Kidney (tissue), 14 donors: ENCODE data around the gene SLC2A4RG. TPM values are rescaled to one million over a fixed set of nuclear protein-coding genes. Genes with fewer than 3 reads are reported as not detected.
A peak's percentile ranks its signal among the peaks of the same experiment; 100 is the strongest.

Experiments used
- DNase-seq, 5 donors: peaks; one replicate each; pipeline ENCODE4 v3.0.0-alpha.2; 2013 to 2020
- FAIRE-seq: peaks from 2 replicates; lab custom pipeline; 2012; peaks lifted over from hg19 to GRCh38; lab: Jason Lieb, UNC
- H3K27ac ChIP-seq, 2 donors: one replicate each; pipeline ENCODE4 v1.7.0; 2013; ENCODE audit warnings: low read depth in 2 of 2, low read length in 2 of 2, inconsistent platforms in 1 of 2
- H3K27me3 ChIP-seq: one replicate; pipeline ENCODE4 v1.7.1; 2013; ENCODE audit warnings: low read length, inconsistent platforms; ENCODE audit not compliant: control insufficient read depth, insufficient read depth
- H3K36me3 ChIP-seq, 3 donors: one replicate each; pipeline versions ENCODE4 v1.7.0 to v1.7.1; 2013; ENCODE audit warnings: low read length in 3 of 3, control low read depth in 1 of 3, inconsistent platforms in 1 of 3; ENCODE audit not compliant: insufficient read depth in 3 of 3, control insufficient read depth in 2 of 3
- H3K4me1 ChIP-seq, 3 donors: one replicate each; pipeline versions ENCODE4 v1.7.0 to v1.7.1; 2013; ENCODE audit warnings: low read length in 3 of 3, inconsistent platforms in 1 of 3, low read depth in 1 of 3; ENCODE audit not compliant: control insufficient read depth in 2 of 3, insufficient read depth in 2 of 3
- H3K4me3 ChIP-seq, 3 donors: one replicate each; pipeline versions ENCODE4 v1.7.0 to v1.8.1; 2013; ENCODE audit warnings: low read length in 3 of 3, control low read depth in 1 of 3, inconsistent platforms in 1 of 3
- H3K9ac ChIP-seq, 3 donors: one replicate each; pipeline versions ENCODE4 v1.7.0 to v1.7.1; 2013; ENCODE audit warnings: low read length in 3 of 3, control low read depth in 1 of 3, inconsistent platforms in 1 of 3
- H3K9me3 ChIP-seq, 3 donors: one replicate each; pipeline versions ENCODE4 v1.7.0 to v1.7.1; 2013; ENCODE audit warnings: low read length in 3 of 3, control low read depth in 1 of 3, inconsistent platforms in 1 of 3; ENCODE audit not compliant: control insufficient read depth in 2 of 3, insufficient read depth in 1 of 3
- CTCF ChIP-seq: IDR thresholded peaks from 3 replicates; pipeline ENCODE4 v1.5.1; 2012; ENCODE audit warnings: mild to moderate bottlenecking, moderate library complexity, borderline replicate concordance; ENCODE audit not compliant: insufficient read depth; ENCODE audit errors: extremely low read depth
- intact Hi-C: fragments of 100-400 bp; cut with DNase I; formaldehyde crosslinking; loops from one replicate; pipeline ENCODE4 v1.11.1; 2022
- polyA plus RNA-seq: library from polyadenylated mRNA; stranded (reverse); fragments of 350-450 nt; fragmentation: Illumina TruSeq; extraction: RNeasy Lipid Tissue Mini Kit (QIAGEN cat#74804); gene quantifications from one replicate; pipeline ENCODE4 v1.2.3, GENCODE V29; 2014; ENCODE audit warnings: low read depth, low replicate concordance; ENCODE audit not compliant: insufficient read depth
- total RNA-seq: library from RNA; stranded (reverse); fragmentation: NEBNext Ultra II Directional; extraction: Animal tissue kit (Norgen Biotek cat#: 25700); gene quantifications from one replicate; pipeline ENCODE4 v1.2.1, GENCODE V29; 2021
- donor health status: control.
- donor health status: control.
- donor health status: control.
- donor health status: control.
- donor health status: control.
- donor health status: DM: yes; HTN: yes; CAD: no.
- donor health status: Normal renal cell carcinoma (clear cell type).

Gene SLC2A4RG
- total and polyA plus RNA-seq, 2 donors from 2014 or later: 154 to 171 TPM

- DNase-seq (no peak), FAIRE-seq (no peak)
- Histone ChIP-seq H3K27ac (peak overlapping the region in 1 of 2 donors; percentile 28), H3K9me3 (no peaks in the 10 kb centered on the region), H3K36me3 (peaks cover 0 to 13% (median 8%) of the 10 kb centered on the region in 3 donors), H3K27me3 (no peaks in the 10 kb centered on the region), H3K9ac (no peak overlapping the region), H3K4me3 (no peak overlapping the region), H3K4me1 (peaks cover 0 to 23% (median 0%) of the 10 kb centered on the region in 3 donors)
- TF ChIP-seq CTCF: no peak
- intact Hi-C loops: no loop called here
Measured at GRCh38 chr20:63790572-63791168, 51.1 kb downstream of the SLC2A4RG start.

- Histone ChIP-seq H3K9me3 (no peaks in the 10 kb centered on the region), H3K27ac (peak overlapping the region in 1 of 2 donors; percentile 48), H3K27me3 (no peaks in the 10 kb centered on the region), H3K4me1 (peaks cover 0 to 18% (median 0%) of the 10 kb centered on the region in 3 donors), H3K4me3 (no peak overlapping the region), H3K9ac (no peak overlapping the region), H3K36me3 (peaks cover 0 to 13% (median 8%) of the 10 kb centered on the region in 3 donors)
- DNase-seq (peak in 3 of 5 donors; percentile 48 to 64 (median 55)), FAIRE-seq (no peak)
- intact Hi-C loops: no loop called here
- no peak for TF ChIP-seq CTCF
Measured at GRCh38 chr20:63791497-63792156, 52.1 kb downstream of the SLC2A4RG start.

GRCh38 chr20:63792866-63793265, 53.3 kb downstream of the SLC2A4RG start:
- H3K9me3 ChIP-seq: no peaks in the 10 kb centered on the region
- FAIRE-seq: no peak
- H3K4me3 ChIP-seq: no peak overlapping the region
- peaks cover 0 to 9% (median 0%) of the 10 kb centered on the region in 3 donors for H3K4me1 ChIP-seq
- peak overlapping the region in 1 of 2 donors; percentile 22 for H3K27ac ChIP-seq
- no peak for DNase-seq
- intact Hi-C loops: no loop called here
- H3K36me3 ChIP-seq: peaks cover 0 to 7% (median 6%) of the 10 kb centered on the region in 3 donors
- H3K27me3 ChIP-seq: no peaks in the 10 kb centered on the region
- TF ChIP-seq CTCF: no peak
- no peak overlapping the region for H3K9ac ChIP-seq

Other genes starting within 250 kb of the SLC2A4RG start
- gene EEF1A2, start 240.7 kb upstream of the SLC2A4RG start, total RNA-seq: 18.1 TPM
- gene EEF1A2, start 240.7 kb upstream of the SLC2A4RG start, polyA plus RNA-seq: 1.5 TPM
- gene PPDPF, start 219.0 kb upstream of the SLC2A4RG start, total RNA-seq: 578 TPM
- gene PPDPF, start 219.0 kb upstream of the SLC2A4RG start, polyA plus RNA-seq: 961 TPM
- 1.1 TPM for gene PTK6, start 202.4 kb upstream of the SLC2A4RG start, total RNA-seq
- gene PTK6, start 202.4 kb upstream of the SLC2A4RG start, polyA plus RNA-seq: 0.26 TPM
- gene SRMS, start 192.0 kb upstream of the SLC2A4RG start, total RNA-seq: 0.38 TPM
- not detected for gene SRMS, start 192.0 kb upstream of the SLC2A4RG start, polyA plus RNA-seq
- gene FNDC11, start 185.6 kb upstream of the SLC2A4RG start, total RNA-seq: 1.6 TPM
- 0.47 TPM for gene FNDC11, start 185.6 kb upstream of the SLC2A4RG start, polyA plus RNA-seq
- gene HELZ2, start 165.5 kb upstream of the SLC2A4RG start, total RNA-seq: 40.7 TPM
- gene HELZ2, start 165.5 kb upstream of the SLC2A4RG start, polyA plus RNA-seq: 3.2 TPM
- gene GMEB2, start 112.7 kb upstream of the SLC2A4RG start, total RNA-seq: 13.4 TPM
- gene GMEB2, start 112.7 kb upstream of the SLC2A4RG start, polyA plus RNA-seq: 6.1 TPM
- gene STMN3, start 86.4 kb upstream of the SLC2A4RG start, total RNA-seq: 84.9 TPM
- 20.6 TPM for gene STMN3, start 86.4 kb upstream of the SLC2A4RG start, polyA plus RNA-seq
- gene RTEL1, start 81.5 kb upstream of the SLC2A4RG start, total RNA-seq: 37.7 TPM
- gene RTEL1, start 81.5 kb upstream of the SLC2A4RG start, polyA plus RNA-seq: 5.3 TPM
- gene TNFRSF6B, start 43.1 kb upstream of the SLC2A4RG start, total RNA-seq: 64.5 TPM
- 2.4 TPM for gene TNFRSF6B, start 43.1 kb upstream of the SLC2A4RG start, polyA plus RNA-seq
- 71.2 TPM for gene ARFRP1, start 31.8 kb upstream of the SLC2A4RG start, total RNA-seq
- gene ARFRP1, start 31.8 kb upstream of the SLC2A4RG start, polyA plus RNA-seq: 60.6 TPM
- 30.5 TPM for gene ZGPAT, start 31.7 kb upstream of the SLC2A4RG start, total RNA-seq
- 39.6 TPM for gene ZGPAT, start 31.7 kb upstream of the SLC2A4RG start, polyA plus RNA-seq
- 12.1 TPM for gene LIME1, start 3.1 kb upstream of the SLC2A4RG start, total RNA-seq
- 114 TPM for gene LIME1, start 3.1 kb upstream of the SLC2A4RG start, polyA plus RNA-seq
- gene ZBTB46, start 91.5 kb downstream of the SLC2A4RG start, total RNA-seq: 24.0 TPM
- 4.5 TPM for gene ZBTB46, start 91.5 kb downstream of the SLC2A4RG start, polyA plus RNA-seq
- not detected for gene ABHD16B, start 121.7 kb downstream of the SLC2A4RG start, total RNA-seq
- gene ABHD16B, start 121.7 kb downstream of the SLC2A4RG start, polyA plus RNA-seq: not detected
- 78.0 TPM for gene TPD52L2, start 125.5 kb downstream of the SLC2A4RG start, total RNA-seq
- gene TPD52L2, start 125.5 kb downstream of the SLC2A4RG start, polyA plus RNA-seq: 73.1 TPM
- 52.3 TPM for gene DNAJC5, start 155.3 kb downstream of the SLC2A4RG start, total RNA-seq
- gene DNAJC5, start 155.3 kb downstream of the SLC2A4RG start, polyA plus RNA-seq: 24.4 TPM
- 39.8 TPM for gene UCKL1, start 216.6 kb downstream of the SLC2A4RG start, total RNA-seq
- 39.3 TPM for gene UCKL1, start 216.6 kb downstream of the SLC2A4RG start, polyA plus RNA-seq
- 19.2 TPM for gene ZNF512B, start 230.2 kb downstream of the SLC2A4RG start, total RNA-seq
- gene ZNF512B, start 230.2 kb downstream of the SLC2A4RG start, polyA plus RNA-seq: 8.6 TPM
- 7.9 TPM for gene SAMD10, start 239.9 kb downstream of the SLC2A4RG start, total RNA-seq
- gene SAMD10, start 239.9 kb downstream of the SLC2A4RG start, polyA plus RNA-seq: 8.5 TPM
- 73.3 TPM for gene PRPF6, start 241.4 kb downstream of the SLC2A4RG start, total RNA-seq
- gene PRPF6, start 241.4 kb downstream of the SLC2A4RG start, polyA plus RNA-seq: 51.3 TPM